Heart left ventricle (tissue), 13 donors: ENCODE results near the gene SWAP70.

Source experiments
- POLR2A ChIP-seq, 2 donors: fragments of 450-650 bp; IDR thresholded peaks; one replicate each; pipeline ENCODE4 v1.6.1; 2017; ENCODE audit warnings: antibody characterized with exemption in 2 of 2, mild to moderate bottlenecking in 2 of 2, moderate library complexity in 2 of 2
- TF ChIP-seq, protein P1 (sequence below), 12 donors: fragments of 200-600 bp; sonication (generic) in 4 of 12; IDR thresholded peaks; one replicate each; pipeline versions ENCODE4 v1.5.0 to v1.8.0; 2018 to 2022; ENCODE audit warnings: antibody characterized with exemption in 12 of 12, mild to moderate bottlenecking in 5 of 12
- donor health status: ischemic (EF 13 %, LVEDD 7.1; RV severe dilation, severe dysfunction).
- donor health status: DM: no; HTN: yes; CAD: no.
- donor health status: DM: no; HTN: no; CAD: no.
- donor health status: ischemic (EF 25% LVEDD 6.9; RV normal size, moderate dysfunction).
- donor health status: ischemic (EF 25% LVEDD 5.7; RV mildly dilated, moderate dysfunction).
- donor health status: ischemic (EF 35%, LVEDD 5.7; RV mildly dilated, moderate dysfunction).
- donor health status: nonischemic (EF 11% LVEDD 7.7; RV severe dilation, severe dysfunction).
- donor health status: DM: yes; HTN: yes; CAD: no.
- donor health status: PGD.
- donor health status: ischemic (EF 29% LVEDD 5.4; RV normal size, mild dysfunction).
- donor health status: nonischemic (EF 23%, LVEDD 6.1; RV moderate dilation, normal function).

DNA sequence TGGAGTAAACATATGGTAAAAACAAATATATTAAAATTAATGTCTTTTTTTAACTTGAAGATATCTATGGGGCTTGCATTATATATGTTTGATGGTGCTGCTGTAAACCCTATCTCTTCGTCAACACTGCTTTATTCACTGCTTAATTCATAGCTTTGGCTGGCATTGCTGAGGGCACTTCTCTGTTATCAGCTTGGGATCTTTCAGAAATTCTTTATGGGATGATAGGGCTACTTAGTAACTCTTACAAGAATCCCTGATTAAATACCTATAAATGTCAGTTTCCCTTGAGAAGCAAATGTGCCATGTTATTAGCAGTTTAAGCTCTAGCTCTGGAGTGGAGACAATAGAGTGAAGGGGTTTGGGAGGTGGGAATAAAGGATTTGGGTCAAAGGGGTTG, 112.3 kb downstream of the SWAP70 start:
- TF ChIP-seq, protein P1, sequence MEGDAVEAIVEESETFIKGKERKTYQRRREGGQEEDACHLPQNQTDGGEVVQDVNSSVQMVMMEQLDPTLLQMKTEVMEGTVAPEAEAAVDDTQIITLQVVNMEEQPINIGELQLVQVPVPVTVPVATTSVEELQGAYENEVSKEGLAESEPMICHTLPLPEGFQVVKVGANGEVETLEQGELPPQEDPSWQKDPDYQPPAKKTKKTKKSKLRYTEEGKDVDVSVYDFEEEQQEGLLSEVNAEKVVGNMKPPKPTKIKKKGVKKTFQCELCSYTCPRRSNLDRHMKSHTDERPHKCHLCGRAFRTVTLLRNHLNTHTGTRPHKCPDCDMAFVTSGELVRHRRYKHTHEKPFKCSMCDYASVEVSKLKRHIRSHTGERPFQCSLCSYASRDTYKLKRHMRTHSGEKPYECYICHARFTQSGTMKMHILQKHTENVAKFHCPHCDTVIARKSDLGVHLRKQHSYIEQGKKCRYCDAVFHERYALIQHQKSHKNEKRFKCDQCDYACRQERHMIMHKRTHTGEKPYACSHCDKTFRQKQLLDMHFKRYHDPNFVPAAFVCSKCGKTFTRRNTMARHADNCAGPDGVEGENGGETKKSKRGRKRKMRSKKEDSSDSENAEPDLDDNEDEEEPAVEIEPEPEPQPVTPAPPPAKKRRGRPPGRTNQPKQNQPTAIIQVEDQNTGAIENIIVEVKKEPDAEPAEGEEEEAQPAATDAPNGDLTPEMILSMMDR (IDR thresholded peaks at IDR 0.05) = no peak
- TF ChIP-seq POLR2A (IDR thresholded peaks at IDR 0.05) = no peak
